Psoas muscle (tissue), 8 donors: ENCODE results near the gene CLCN7. TPM values are rescaled to one million over a fixed set of nuclear protein-coding genes. Genes with fewer than 3 reads are reported as not detected.

Experiments
- ATAC-seq, 4 donors: fragments of 200-7000 bp; cut with Tn5 transposase; one replicate each; pipeline ENCODE4 v1.9.1; 2020; ENCODE audit warnings: moderate library complexity in 3 of 4, mild to moderate bottlenecking in 2 of 4
- DNase-seq, 2 donors: peaks; one replicate each; pipeline ENCODE4 v3.0.0-alpha.2; 2020
- H3K27ac ChIP-seq: fragments of 200-600 bp; one replicate; pipeline ENCODE4 v1.8.0; 2022
- H3K27me3 ChIP-seq, 3 donors: fragments of 200-600 bp in 1 of 3; one replicate each; pipeline versions ENCODE4 v1.6.1 to v1.8.0; 2013 to 2022; ENCODE audit warnings: low read length in 2 of 3, mild to moderate bottlenecking in 2 of 3, moderate library complexity in 1 of 3; ENCODE audit not compliant: insufficient read depth in 3 of 3
- H3K36me3 ChIP-seq, 2 donors: fragments of 200-600 bp in 1 of 2; one replicate each; pipeline versions ENCODE4 v1.6.1 to v1.8.0; 2013 to 2022; ENCODE audit warnings: low read depth in 1 of 2, mild to moderate bottlenecking in 1 of 2, moderate library complexity in 1 of 2; ENCODE audit not compliant: insufficient read depth in 1 of 2
- H3K4me1 ChIP-seq: fragments of 200-600 bp; one replicate; pipeline ENCODE4 v1.8.0; 2022
- H3K4me3 ChIP-seq: fragments of 200-600 bp; one replicate; pipeline ENCODE4 v1.8.0; 2022; ENCODE audit warnings: mild to moderate bottlenecking
- H3K9me3 ChIP-seq: fragments of 200-600 bp; one replicate; pipeline ENCODE4 v1.8.0; 2022
- CTCF ChIP-seq: fragments of 200-600 bp; IDR thresholded peaks from one replicate; pipeline ENCODE4 v1.8.0; 2022; ENCODE audit warnings: antibody characterized with exemption
- WGBS, 3 donors: extraction: QIAGEN DNeasy Blood & Tissue Kit; methylation state at CpG; one replicate each; pipeline versions ENCODE4 v1.1.6 to v1.1.7; 2013; 5-methylcytosine and 5-hydroxymethylcytosine counted together
- intact Hi-C, 2 donors: fragments of 100-400 bp; cut with DNase I; formaldehyde crosslinking; loops; one replicate each; pipeline versions ENCODE4 v1.11.0 to v1.14.2; 2022
- polyA plus RNA-seq, 3 donors: library from polyadenylated mRNA; stranded (reverse); fragments of 200-250 nt; gene quantifications; one replicate each; pipeline ENCODE4 v1.2.3, GENCODE V29; 2013
- total RNA-seq, 4 donors: library from RNA; stranded (reverse); fragmentation: NEBNext Ultra II Directional in 2 of 4; extraction: Animal tissue kit (Norgen Biotek cat#: 25700) in 2 of 4; gene quantifications; one replicate each; pipeline versions ENCODE4 v1.2.1 to v1.2.4, GENCODE V29; 2021 to 2023
- donor health status: healthy with polysubstance abuse.
- donor health status: DM: no; HTN: no; CAD: no; lungs with moderate emphysema.
- donor health status: Bipolar disorder and iron deficiency.
- donor health status: healthy.
- donor health status: DM: yes; HTN: yes; CAD: no.
- donor health status: DM: no; HTN: no; CAD: no.
- donor health status: DM: no; HTN: no; CAD: no.
- donor health status: DM: yes; HTN: yes; CAD: no.

CLCN7 gene
- total and polyA plus RNA-seq, 7 donors: 27.0 to 65.4 (median 41.2) TPM

GRCh38 chr16:1436731-1437355 is 38.0 kb downstream of the CLCN7 start:
- H3K36me3 ChIP-seq: peaks cover 0 to 7% of the 10 kb centered on the region in 2 donors
- TF ChIP-seq CTCF: no peak
- DNase-seq (no peak), ATAC-seq (no peak)
- H3K4me3 ChIP-seq: no peak overlapping the region
- WGBS, 3 donors: 86 to 93% (median 92%) methylated on average over 47 of the region's 47 CpGs
- no peaks in the 10 kb centered on the region for H3K27me3 ChIP-seq
- H3K9me3 ChIP-seq: no peaks in the 10 kb centered on the region
- no peak overlapping the region for H3K27ac ChIP-seq
- H3K4me1 ChIP-seq: no peaks in the 10 kb centered on the region
- intact Hi-C loops: no loop called here

GRCh38 chr16:1435921-1436697 is 38.7 kb downstream of the CLCN7 start:
- H3K27me3 ChIP-seq: no peaks in the 10 kb centered on the region
- DNase-seq (no peak), ATAC-seq (no peak)
- no peaks in the 10 kb centered on the region for H3K9me3 ChIP-seq
- intact Hi-C loops: loop anchor here in 1 of 2 donors (2.0 kb wide), 1 partner anchor 131 kb away; no protein-coding TSS in a partner anchor
- no peak for TF ChIP-seq CTCF
- no peak overlapping the region for H3K4me3 ChIP-seq
- WGBS, 3 donors: 81 to 89% (median 83%) methylated on average over 27 to 32 of the region's 32 CpGs
- H3K27ac ChIP-seq: no peak overlapping the region
- no peaks in the 10 kb centered on the region for H3K4me1 ChIP-seq
- H3K36me3 ChIP-seq: peaks cover 0 to 7% of the 10 kb centered on the region in 2 donors

GRCh38 chr16:1434644-1435592 is 39.9 kb downstream of the CLCN7 start:
- DNase-seq: no peak
- H3K36me3 ChIP-seq: peaks cover 0 to 7% of the 10 kb centered on the region in 2 donors
- no peak for ATAC-seq
- H3K4me1 ChIP-seq: no peaks in the 10 kb centered on the region
- intact Hi-C loops: loop anchor here in 1 of 2 donors (2.0 kb wide), 1 partner anchor 132 kb away; no protein-coding TSS in a partner anchor
- H3K4me3 ChIP-seq: no peak overlapping the region
- no peak for TF ChIP-seq CTCF
- WGBS, 3 donors: 93 to 94% (median 93%) methylated on average over 35 to 40 of the region's 40 CpGs
- no peaks in the 10 kb centered on the region for H3K9me3 ChIP-seq
- H3K27ac ChIP-seq: no peak overlapping the region
- no peaks in the 10 kb centered on the region for H3K27me3 ChIP-seq

- Histone ChIP-seq H3K9me3 (no peaks in the 10 kb centered on the region), H3K36me3 (peaks cover 0 to 7% of the 10 kb centered on the region in 2 donors), H3K4me1 (no peaks in the 10 kb centered on the region), H3K27me3 (no peaks in the 10 kb centered on the region), H3K27ac (no peak overlapping the region), H3K4me3 (no peak overlapping the region)
- intact Hi-C loops: loop anchor here in 1 of 2 donors (2.0 kb wide), 1 partner anchor 133 kb away; no protein-coding TSS in a partner anchor
- TF ChIP-seq CTCF: no peak
- no peak for ATAC-seq
- WGBS, 3 donors: 74 to 80% (median 74%) methylated on average over 18 to 22 of the region's 22 CpGs
- DNase-seq: no peak
Measured at GRCh38 chr16:1433756-1434155, 41.1 kb downstream of the CLCN7 start.
